GM23338 (cell line): ENCODE results near the gene NUTM2E. TPM values are rescaled to one million over a fixed set of nuclear protein-coding genes. Genes with fewer than 3 reads are reported as not detected.
"Not testable (repeated sequence)": the region's sequence is repeated elsewhere in the genome, so short reads cannot be mapped to it uniquely, and the experiment has no call there.

Experiments used
- ATAC-seq: fragments of 200-7000 bp; cut with Tn5 transposase; 3 replicates; pipeline ENCODE4 v1.9.1; 2020
- DNase-seq: peaks from one replicate; pipeline ENCODE4 v3.0.0-alpha.2; 2015; ENCODE audit warnings: low spot score
- H2AFZ ChIP-seq: fragments of 200-600 bp; sonication (generic); 2 replicates; pipeline ENCODE4 v1.8.0; 2016; ENCODE audit warnings: antibody characterized with exemption, mild to moderate bottlenecking, moderate library complexity
- H3F3A ChIP-seq: fragments of 200-600 bp; sonication (generic); replicated peaks from 2 replicates; pipeline ENCODE4 v1.8.0; 2017; ENCODE audit warnings: antibody characterized with exemption, mixed run types, low read depth
- H3K27ac ChIP-seq: fragments of 200-600 bp; sonication (generic); 2 replicates; pipeline ENCODE4 v1.6.1; 2016; ENCODE audit warnings: low read depth
- H3K27me3 ChIP-seq: fragments of 200-600 bp; sonication (generic); 2 replicates; pipeline ENCODE4 v1.8.0; 2016; ENCODE audit warnings: mild to moderate bottlenecking, mixed run types, moderate library complexity; ENCODE audit not compliant: insufficient read depth
- H3K36me3 ChIP-seq: fragments of 200-600 bp; sonication (generic); 2 replicates; pipeline ENCODE4 v1.8.0; 2016; ENCODE audit warnings: mild to moderate bottlenecking; ENCODE audit not compliant: insufficient read depth
- H3K4me1 ChIP-seq: fragments of 200-600 bp; sonication (generic); 2 replicates; pipeline ENCODE4 v1.8.0; 2016; ENCODE audit warnings: mild to moderate bottlenecking, moderate library complexity; ENCODE audit not compliant: insufficient read depth
- H3K4me2 ChIP-seq: fragments of 200-600 bp; sonication (generic); 2 replicates; pipeline ENCODE4 v1.7.1; 2017; ENCODE audit warnings: mixed run types
- H3K4me3 ChIP-seq: fragments of 200-600 bp; sonication (generic); 2 replicates; pipeline ENCODE4 v1.6.1; 2016; ENCODE audit warnings: mixed run types
- H3K79me2 ChIP-seq: fragments of 200-600 bp; sonication (generic); replicated peaks from 2 replicates; pipeline ENCODE4 v1.8.0; 2017; ENCODE audit warnings: mild to moderate bottlenecking; ENCODE audit not compliant: insufficient read depth
- H3K9me2 ChIP-seq: fragments of 200-600 bp; sonication (generic); 2 replicates; pipeline ENCODE4 v1.8.0; 2017; ENCODE audit not compliant: insufficient read depth
- H4K20me1 ChIP-seq: fragments of 200-600 bp; sonication (generic); replicated peaks from 2 replicates; pipeline ENCODE4 v1.8.0; 2017; ENCODE audit warnings: mild to moderate bottlenecking; ENCODE audit not compliant: insufficient read depth
- H3K27ac Mint-ChIP-seq: 2 replicates; pipeline ENCODE4 v1.8.0; 2020; ENCODE audit warnings: inconsistent platforms, mild to moderate bottlenecking, moderate library complexity, mixed read lengths
- H3K27me3 Mint-ChIP-seq: 3 replicates; pipeline ENCODE4 v1.8.0; 2022; ENCODE audit warnings: low read depth, mild to moderate bottlenecking, moderate library complexity, mixed read lengths, inconsistent platforms; ENCODE audit not compliant: insufficient read depth, poor library complexity
- H3K36me3 Mint-ChIP-seq: 3 replicates; pipeline ENCODE4 v1.8.0; 2021; ENCODE audit warnings: low read depth, mild to moderate bottlenecking, inconsistent platforms, moderate library complexity, mixed read lengths
- H3K4me1 Mint-ChIP-seq: 3 replicates; pipeline ENCODE4 v1.8.0; 2020; ENCODE audit warnings: mild to moderate bottlenecking, inconsistent platforms, mixed read lengths
- H3K4me3 Mint-ChIP-seq: 3 replicates; pipeline ENCODE4 v1.8.0; 2021; ENCODE audit warnings: moderate library complexity, mild to moderate bottlenecking, inconsistent platforms, mixed read lengths
- H3K9me3 Mint-ChIP-seq: 3 replicates; pipeline ENCODE4 v1.8.0; 2020; ENCODE audit warnings: moderate library complexity, mild to moderate bottlenecking, inconsistent platforms, mixed read lengths
- polyA plus RNA-seq: library from polyadenylated mRNA; unstranded; fragments of >200 nt; fragmentation: Nextera tagmentation; extraction: Ambion mirVana; gene quantifications from 2 replicates; pipeline ENCODE4 v1.2.1, GENCODE V29; 2016
- total RNA-seq: library from RNA; depleted of rRNA; stranded (reverse); fragments of >200 nt; shearing (Covaris generic); gene quantifications from 2 replicates; pipeline ENCODE4 v1.2.3, GENCODE V29; 2014

The NUTM2E gene
- total and polyA plus RNA-seq, 2 experiments from 2014 or later, result 0.18 TPM; not detected in 1

GRCh38 chr10:79787455-79787952 is 39.0 kb upstream of the NUTM2E start:
- not testable (repeated sequence) for ATAC-seq, H3K27me3 ChIP-seq, H3K27me3 Mint-ChIP-seq, H3K4me1 Mint-ChIP-seq, H3K36me3 Mint-ChIP-seq, DNase-seq, H3K27ac ChIP-seq, H3K9me2 ChIP-seq, H4K20me1 ChIP-seq, H3K4me3 ChIP-seq, H3K36me3 ChIP-seq, H3K4me3 Mint-ChIP-seq, H3K27ac Mint-ChIP-seq, H3K79me2 ChIP-seq, H3K4me1 ChIP-seq, H3F3A ChIP-seq, H2AFZ ChIP-seq, H3K4me2 ChIP-seq, H3K9me3 Mint-ChIP-seq

- not testable (repeated sequence) for H3K4me1 ChIP-seq, H2AFZ ChIP-seq, H3K4me1 Mint-ChIP-seq, H3F3A ChIP-seq, H3K4me3 Mint-ChIP-seq, H3K27ac Mint-ChIP-seq, H3K36me3 ChIP-seq, H3K36me3 Mint-ChIP-seq, H3K27ac ChIP-seq, H3K79me2 ChIP-seq, H3K9me3 Mint-ChIP-seq, DNase-seq, H3K27me3 Mint-ChIP-seq, H3K9me2 ChIP-seq, H3K4me2 ChIP-seq, H3K27me3 ChIP-seq, H4K20me1 ChIP-seq, H3K4me3 ChIP-seq
- ATAC-seq, result peak; percentile 86
These were observed 37.2 kb upstream of the NUTM2E start for GRCh38 chr10:79789351-79789750.

GRCh38 chr10:79791906-79792517 is 34.5 kb upstream of the NUTM2E start:
- not testable (repeated sequence) for H3K9me2 ChIP-seq, H3K4me1 Mint-ChIP-seq, DNase-seq, H3K79me2 ChIP-seq, H3K27ac ChIP-seq, H3K4me3 ChIP-seq, H3K4me3 Mint-ChIP-seq, ATAC-seq, H3F3A ChIP-seq, H3K4me2 ChIP-seq, H3K36me3 ChIP-seq, H3K27me3 ChIP-seq, H3K9me3 Mint-ChIP-seq, H3K27me3 Mint-ChIP-seq, H3K4me1 ChIP-seq, H3K36me3 Mint-ChIP-seq, H4K20me1 ChIP-seq, H2AFZ ChIP-seq
- H3K27ac Mint-ChIP-seq, result 0 out of 2 replicates have a peak overlapping the region, but pooled peaks have one; percentile 70

GRCh38 chr10:79799337-79799736 is 27.2 kb upstream of the NUTM2E start:
- ATAC-seq, H3K4me2 ChIP-seq, H3K27me3 Mint-ChIP-seq, H3K27ac ChIP-seq, H3K36me3 ChIP-seq, DNase-seq, H3K79me2 ChIP-seq, H3K4me3 Mint-ChIP-seq, H3K4me1 ChIP-seq, H3K27ac Mint-ChIP-seq, H3K9me3 Mint-ChIP-seq, H4K20me1 ChIP-seq, H3F3A ChIP-seq, H3K36me3 Mint-ChIP-seq, H3K9me2 ChIP-seq, H3K4me1 Mint-ChIP-seq, H2AFZ ChIP-seq, H3K27me3 ChIP-seq, H3K4me3 ChIP-seq: not testable (repeated sequence)

- H2AFZ ChIP-seq, H4K20me1 ChIP-seq, H3K27me3 Mint-ChIP-seq, H3K4me1 Mint-ChIP-seq, H3K4me2 ChIP-seq, H3K27ac Mint-ChIP-seq, H3K27ac ChIP-seq, H3K36me3 Mint-ChIP-seq, H3F3A ChIP-seq, H3K4me1 ChIP-seq, H3K4me3 Mint-ChIP-seq, ATAC-seq, H3K9me3 Mint-ChIP-seq, H3K79me2 ChIP-seq, H3K36me3 ChIP-seq, H3K9me2 ChIP-seq, H3K4me3 ChIP-seq, H3K27me3 ChIP-seq, DNase-seq: not testable (repeated sequence)
These were observed 20.7 kb upstream of the NUTM2E start for GRCh38 chr10:79805857-79806256.

DNA sequence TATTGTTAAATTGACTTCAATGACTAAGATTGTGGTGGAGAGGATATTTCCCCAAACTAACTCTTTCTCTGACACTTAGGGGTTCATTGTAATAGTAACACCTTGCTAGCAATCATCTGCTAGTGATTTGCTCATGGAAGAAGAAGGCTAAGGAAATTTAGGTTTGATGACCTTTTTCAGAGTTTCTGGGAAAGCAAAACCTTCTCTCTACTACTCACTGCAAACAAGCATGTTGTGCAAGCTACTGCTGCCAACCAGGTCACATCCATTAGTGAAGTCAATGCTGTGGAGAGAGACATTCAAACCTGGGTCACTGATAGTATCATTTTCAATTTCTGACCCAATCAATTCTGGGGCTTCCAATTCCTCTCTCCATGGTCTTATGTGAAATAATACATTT is 14.6 kb upstream of the NUTM2E start:
- H2AFZ ChIP-seq, H3K36me3 Mint-ChIP-seq, H3K27ac ChIP-seq, H3F3A ChIP-seq, H4K20me1 ChIP-seq, H3K9me2 ChIP-seq, H3K27ac Mint-ChIP-seq, H3K4me3 Mint-ChIP-seq, H3K4me1 ChIP-seq, H3K27me3 Mint-ChIP-seq, H3K4me3 ChIP-seq, H3K4me2 ChIP-seq, ATAC-seq, H3K36me3 ChIP-seq, H3K79me2 ChIP-seq, H3K9me3 Mint-ChIP-seq, DNase-seq, H3K27me3 ChIP-seq, H3K4me1 Mint-ChIP-seq: not testable (repeated sequence)

GRCh38 chr10:79816290-79816689 is 10.2 kb upstream of the NUTM2E start:
- not testable (repeated sequence) for H3K4me3 Mint-ChIP-seq, H3K4me3 ChIP-seq, H3K27me3 Mint-ChIP-seq, H2AFZ ChIP-seq, H3K36me3 Mint-ChIP-seq, H3K27ac ChIP-seq, H3K9me3 Mint-ChIP-seq, H3K4me2 ChIP-seq, ATAC-seq, DNase-seq, H3K4me1 ChIP-seq, H3K9me2 ChIP-seq, H3K4me1 Mint-ChIP-seq, H3F3A ChIP-seq, H3K27me3 ChIP-seq, H3K36me3 ChIP-seq, H4K20me1 ChIP-seq, H3K79me2 ChIP-seq, H3K27ac Mint-ChIP-seq
